Muscle of back (tissue), 11 donors: ENCODE data around the gene MBNL1. TPM values are rescaled to one million over a fixed set of nuclear protein-coding genes. Genes with fewer than 3 reads are reported as not detected.

Source experiments
- DNase-seq, 3 donors: peaks; one replicate each; pipeline versions ENCODE4 v3.0.0 to v3.0.0-alpha.2; 2013
- polyA plus RNA-seq, 10 donors: library from polyadenylated mRNA; unstranded; fragments of 120-200 nt; gene quantifications; one replicate each; pipeline ENCODE4 v1.2.1, GENCODE V29; 2013; ENCODE audit not compliant: insufficient read length in 10 of 10

The MBNL1 gene
- polyA plus RNA-seq, 10 donors = 48.1 to 68.9 (median 60.9) TPM

GRCh38 chr3:152295344-152295743, 26.6 kb downstream of the MBNL1 start:
- DNase-seq = no peak

DNA sequence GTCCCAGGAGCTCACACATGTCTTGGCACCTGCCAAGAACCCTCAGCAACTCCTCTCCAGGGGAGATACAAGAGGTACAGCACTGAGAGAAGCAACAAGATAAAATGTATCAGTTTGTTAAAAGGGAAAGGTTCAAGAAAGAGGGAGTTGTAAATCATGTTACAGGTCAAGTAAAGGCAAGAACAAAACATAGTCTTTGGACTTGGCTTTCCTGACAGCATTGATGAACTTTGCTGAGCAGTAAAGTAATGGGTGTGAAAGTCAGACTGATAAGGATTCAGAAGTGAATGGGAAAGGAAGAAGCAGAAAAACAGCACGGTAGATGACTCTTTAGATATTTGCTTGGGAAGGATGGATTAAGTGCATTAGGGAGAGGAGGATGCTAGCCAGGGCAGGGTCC, 27.1 kb downstream of the MBNL1 start:
- no peak for DNase-seq

DNA sequence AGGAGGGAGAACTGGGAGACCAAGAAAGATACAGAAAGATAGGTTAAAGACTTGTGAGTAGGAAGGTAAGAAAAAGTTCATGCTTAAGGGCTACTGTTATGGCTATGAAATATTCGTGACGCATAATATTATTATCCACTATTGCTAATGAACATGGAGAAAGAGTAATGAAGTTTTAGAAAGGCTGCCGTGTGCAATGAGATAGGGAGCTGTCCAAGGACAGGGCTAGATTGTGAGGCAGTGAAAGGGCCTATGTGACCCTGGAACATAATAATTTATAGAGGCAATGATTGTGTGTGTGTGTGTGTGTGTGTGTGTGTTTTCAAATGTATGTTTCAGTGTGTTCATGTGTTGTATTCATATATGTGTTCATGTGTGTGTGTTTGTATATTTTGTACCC, 27.7 kb downstream of the MBNL1 start:
- DNase-seq = no peak

DNA sequence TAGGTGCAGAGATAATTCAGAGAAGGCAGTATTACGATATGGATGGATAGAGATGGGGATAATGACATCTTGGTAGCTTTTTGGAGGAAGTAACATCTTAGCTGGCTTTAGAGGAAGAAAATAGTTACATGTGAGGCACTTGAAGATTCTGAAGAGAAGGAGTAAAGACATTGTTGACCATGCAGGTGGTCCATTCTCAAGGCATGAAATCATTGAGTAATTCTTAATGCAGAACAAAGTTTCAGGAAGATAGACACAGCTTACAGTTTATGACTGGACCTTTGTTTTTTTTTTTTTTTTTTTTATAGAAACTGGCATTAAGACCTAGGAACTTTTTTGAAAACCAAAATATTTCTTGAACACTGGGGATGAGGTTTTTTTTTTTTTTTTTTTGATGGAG, 28.2 kb downstream of the MBNL1 start:
- no peak for DNase-seq

GRCh38 chr3:152298393-152299248, 29.9 kb downstream of the MBNL1 start:
- DNase-seq = peak; percentile 83 to 95 (median 93)

- DNase-seq = peak in 1 of 3 donors; percentile 34
These were observed 30.7 kb downstream of the MBNL1 start for GRCh38 chr3:152299249-152299976.

- DNase-seq = no peak
These were observed 31.5 kb downstream of the MBNL1 start for GRCh38 chr3:152300029-152300731.

- DNase-seq = peak in 1 of 3 donors; percentile 32
These were observed 33.0 kb downstream of the MBNL1 start for GRCh38 chr3:152301745-152302181.

- peak; percentile 67 to 89 (median 71) for DNase-seq
These were observed 33.8 kb downstream of the MBNL1 start for GRCh38 chr3:152302521-152303021.

GRCh38 chr3:152304160-152304559, 35.4 kb downstream of the MBNL1 start:
- DNase-seq = no peak

DNA sequence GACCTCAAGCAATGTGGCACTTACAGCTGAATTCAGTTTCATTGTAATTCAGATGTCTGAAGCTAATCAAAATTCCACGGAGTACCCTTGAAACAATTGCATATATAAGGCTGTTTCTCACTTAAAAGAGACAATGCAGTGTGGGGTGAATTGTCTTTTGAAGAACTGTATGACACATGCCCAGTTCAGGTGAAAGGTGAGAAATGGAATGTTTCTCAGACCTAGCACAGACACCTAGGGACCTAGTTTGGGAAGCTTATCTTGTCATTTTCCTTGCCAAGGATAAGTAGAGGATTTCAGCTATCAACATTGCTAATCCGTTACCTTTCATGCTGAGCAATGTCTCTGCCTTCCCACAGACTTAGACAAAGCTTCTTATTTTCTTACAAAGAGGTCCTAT, 36.3 kb downstream of the MBNL1 start:
- DNase-seq = no peak

DNA sequence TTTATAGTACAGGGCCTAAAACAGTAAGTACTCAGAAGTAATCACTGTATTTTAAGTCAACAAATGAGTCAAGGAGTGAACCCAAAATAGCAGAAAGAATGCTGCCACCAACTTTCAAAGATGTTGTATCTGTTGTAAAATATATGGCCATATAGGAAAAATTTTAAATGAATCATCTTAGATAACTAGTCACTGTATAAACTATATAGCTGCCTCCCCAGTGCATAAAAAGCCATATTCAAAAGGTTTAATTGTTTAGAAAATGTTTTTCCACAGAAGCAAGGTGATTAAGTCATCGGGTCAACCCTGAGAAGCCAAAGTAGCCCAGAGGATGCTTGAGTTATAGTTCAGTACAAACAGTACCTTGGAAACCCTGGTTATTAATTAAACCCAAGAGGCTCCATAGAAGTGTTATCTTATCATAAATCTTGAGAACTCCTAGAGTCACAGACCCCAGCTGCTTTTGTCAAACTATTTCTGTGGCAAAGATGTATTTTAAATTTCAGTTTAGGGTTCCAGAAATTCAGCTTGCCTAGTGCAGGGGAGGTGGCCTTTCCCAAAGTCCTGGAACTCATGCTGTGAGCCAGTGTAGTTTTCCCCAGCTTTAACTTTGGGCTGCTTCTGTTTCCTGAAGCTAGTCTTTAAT, 39.2 kb downstream of the MBNL1 start:
- peak in 1 of 3 donors; percentile 22 for DNase-seq

GRCh38 chr3:152308475-152308844, 39.7 kb downstream of the MBNL1 start:
- no peak for DNase-seq

DNA sequence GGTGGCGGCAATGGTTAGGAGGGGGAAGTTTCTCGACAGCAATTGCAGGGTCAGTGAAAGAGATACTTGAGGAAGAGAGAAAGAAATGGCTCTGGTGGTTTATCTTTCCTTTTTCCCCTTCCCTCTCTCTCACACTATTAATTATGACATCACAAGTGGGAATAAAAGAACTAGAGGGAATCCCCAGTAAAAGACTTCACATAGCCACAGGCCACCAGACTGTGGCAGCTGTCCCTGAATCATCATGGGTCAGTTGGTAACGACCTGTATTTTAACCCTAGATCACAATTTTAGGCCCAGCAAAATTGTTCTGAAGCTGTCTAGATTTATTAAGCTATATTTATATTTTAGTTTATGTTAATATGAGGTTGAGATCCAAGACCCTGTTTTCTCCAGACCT, 40.3 kb downstream of the MBNL1 start:
- no peak for DNase-seq

DNA sequence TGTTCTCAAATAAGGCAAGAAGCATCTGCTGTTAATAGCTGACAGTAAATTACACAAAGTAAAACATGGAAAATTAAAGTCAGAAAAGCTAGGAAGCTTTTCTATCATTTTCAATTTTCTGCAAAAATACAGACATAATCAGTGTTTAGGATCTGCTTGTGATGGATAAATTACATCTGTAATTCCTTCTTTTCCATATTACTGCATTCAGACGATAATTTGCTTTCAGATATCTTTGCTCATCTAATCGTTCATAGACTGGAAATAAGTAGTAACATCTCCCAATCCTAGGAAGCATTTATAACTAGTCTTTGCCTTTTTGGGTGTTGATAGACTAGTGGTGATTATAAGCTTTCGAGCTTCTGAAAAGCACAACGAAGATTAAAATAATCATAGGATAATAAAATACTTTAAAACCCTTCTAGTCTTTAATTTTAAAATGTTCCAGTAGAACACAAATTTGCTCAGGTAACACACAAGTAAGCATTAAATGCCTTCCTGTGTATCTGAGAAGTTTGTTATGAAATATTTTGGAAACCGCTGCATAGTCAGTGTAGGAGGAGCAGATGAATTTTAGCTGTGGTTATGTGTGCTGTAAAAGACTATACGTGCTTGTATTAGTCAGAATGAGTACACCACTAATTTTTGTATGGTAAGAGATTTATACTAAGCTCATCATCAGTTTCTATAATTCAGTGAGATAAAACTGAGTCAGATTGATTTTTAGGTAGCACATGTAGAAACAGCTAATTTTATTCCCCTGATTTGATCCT, 41.0 kb downstream of the MBNL1 start:
- DNase-seq = peak in 1 of 3 donors; percentile 32

GRCh38 chr3:152313430-152313829, 44.7 kb downstream of the MBNL1 start:
- no peak for DNase-seq

DNA sequence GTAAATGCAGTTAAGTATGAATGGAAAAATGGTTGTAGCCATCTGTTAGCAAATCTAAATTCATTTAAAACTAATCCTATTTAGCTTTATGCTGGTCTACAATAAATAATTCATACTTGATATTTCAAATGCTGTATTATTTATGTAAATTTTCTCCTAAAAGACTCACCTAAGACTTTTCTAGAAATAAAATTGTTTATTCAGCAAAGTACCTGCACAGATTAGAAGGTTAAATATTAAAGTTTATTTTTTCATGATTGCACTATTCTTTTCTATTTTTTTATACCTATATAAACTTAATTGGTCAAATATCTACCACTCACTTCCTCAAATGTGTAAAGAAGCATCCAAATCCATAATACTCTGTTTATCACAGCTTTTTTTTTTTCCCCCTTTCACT, 45.2 kb downstream of the MBNL1 start:
- no peak for DNase-seq

GRCh38 chr3:152314677-152315353, 46.1 kb downstream of the MBNL1 start:
- DNase-seq = no peak

DNA sequence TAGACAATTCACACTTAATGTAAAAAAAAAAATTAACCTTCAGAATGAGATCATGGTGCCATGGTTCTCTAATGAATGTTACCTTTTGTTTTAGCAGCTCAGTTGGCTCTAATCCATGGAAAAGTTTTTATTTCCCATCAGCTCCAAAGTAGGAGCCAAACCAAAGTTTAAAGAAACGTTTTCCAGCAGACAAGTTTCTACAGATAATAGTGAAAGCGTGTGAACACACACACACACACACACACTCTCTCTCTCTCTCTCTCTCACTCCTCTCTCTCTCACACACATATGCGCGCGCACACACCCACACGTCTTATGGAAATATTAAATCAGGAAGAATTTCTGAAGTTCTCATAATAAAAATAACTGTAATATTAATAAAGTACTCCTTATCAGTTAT, 46.9 kb downstream of the MBNL1 start:
- DNase-seq = no peak

- DNase-seq = no peak
These were observed 47.6 kb downstream of the MBNL1 start for GRCh38 chr3:152316318-152316717.
